Fibroblast of villous mesenchyme (primary cell): ENCODE data around the gene APAF1. TPM values are rescaled to one million over a fixed set of nuclear protein-coding genes. Genes with fewer than 3 reads are reported as not detected.
A peak's percentile ranks its signal among the peaks of the same experiment; 100 is the strongest.

Experiments
- DNase-seq: peaks from one replicate; pipeline ENCODE4 v3.0.0-alpha.2; 2010; ENCODE audit warnings: low read depth
- H3K4me3 ChIP-seq: 2 replicates; pipeline ENCODE4 v1.5.1; 2011; ENCODE audit warnings: low read depth, mild to moderate bottlenecking, low read length
- CTCF ChIP-seq: IDR thresholded peaks from 2 replicates; pipeline ENCODE4 v1.5.1; 2012; ENCODE audit warnings: low read depth, mild to moderate bottlenecking, low read length; ENCODE audit not compliant: insufficient read depth
- total RNA-seq: library from RNA; depleted of rRNA; stranded (reverse); fragments of >200 nt; gene quantifications from 2 replicates; pipeline ENCODE4 v1.2.3, GENCODE V29; 2012

Gene APAF1
- total RNA-seq, 1 donor = 40.2 TPM

DNA sequence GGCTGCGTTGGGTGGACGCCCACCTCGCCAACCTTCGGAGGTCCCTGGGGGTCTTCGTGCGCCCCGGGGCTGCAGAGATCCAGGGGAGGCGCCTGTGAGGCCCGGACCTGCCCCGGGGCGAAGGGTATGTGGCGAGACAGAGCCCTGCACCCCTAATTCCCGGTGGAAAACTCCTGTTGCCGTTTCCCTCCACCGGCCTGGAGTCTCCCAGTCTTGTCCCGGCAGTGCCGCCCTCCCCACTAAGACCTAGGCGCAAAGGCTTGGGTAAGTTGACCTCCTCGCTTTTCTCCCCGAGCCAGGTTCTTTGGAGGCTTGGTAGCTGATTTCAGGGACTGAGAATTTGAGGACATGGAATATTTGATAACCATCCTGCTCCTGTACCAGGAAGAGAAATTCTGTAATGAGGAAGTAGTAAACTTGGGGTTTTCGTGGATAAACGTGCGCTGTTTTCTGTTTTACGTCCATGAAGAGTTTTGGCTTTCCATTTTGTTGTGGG is 530 bp downstream of the APAF1 start:
- H3K4me3 ChIP-seq = peak overlapping the region; percentile 90
- peak; percentile 28 for DNase-seq
- no peak for TF ChIP-seq CTCF

DNA sequence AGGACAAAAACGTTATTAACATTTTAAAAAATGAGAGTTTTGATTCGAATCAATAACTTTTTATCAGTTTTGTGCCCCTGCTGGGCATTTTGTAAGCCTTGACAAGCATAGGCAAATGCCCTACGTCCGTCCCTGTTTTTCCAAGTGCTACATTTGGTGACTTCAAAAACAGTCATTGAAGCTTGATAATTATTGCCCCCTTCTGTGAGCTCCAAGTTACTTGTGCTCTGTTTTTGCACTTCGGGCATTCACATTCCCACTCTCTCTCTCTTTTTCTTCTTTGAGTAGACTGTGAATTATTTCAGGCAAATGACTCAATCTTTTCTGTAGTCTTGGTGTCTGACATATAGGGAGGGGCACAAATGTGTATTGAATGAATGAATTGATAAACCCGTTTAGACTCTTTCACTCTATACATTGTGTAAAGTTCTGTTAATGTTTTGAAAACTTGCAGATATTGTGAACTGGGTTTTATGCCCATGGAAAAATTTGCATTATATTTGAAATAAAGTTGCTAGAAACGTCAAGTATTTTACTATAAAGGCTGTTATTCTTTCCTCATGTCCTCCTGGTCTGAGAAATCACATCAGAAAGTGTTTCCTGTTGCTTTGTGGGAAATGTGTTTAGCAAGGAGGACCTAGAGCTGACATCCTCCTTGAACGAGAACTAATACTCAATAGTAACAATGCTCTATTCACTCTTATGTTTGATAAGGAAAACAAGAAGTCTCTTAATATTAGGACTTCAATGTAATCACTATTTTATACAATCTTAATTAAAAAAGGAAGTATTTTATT is 1.4 kb downstream of the APAF1 start:
- TF ChIP-seq CTCF = no peak
- H3K4me3 ChIP-seq = peak overlapping the region; percentile 90
- peak; percentile 20 for DNase-seq

- DNase-seq = no peak
- TF ChIP-seq CTCF = no peak
- no peak overlapping the region for H3K4me3 ChIP-seq
These were observed 6.2 kb downstream of the APAF1 start for GRCh38 chr12:98651328-98651727.

DNA sequence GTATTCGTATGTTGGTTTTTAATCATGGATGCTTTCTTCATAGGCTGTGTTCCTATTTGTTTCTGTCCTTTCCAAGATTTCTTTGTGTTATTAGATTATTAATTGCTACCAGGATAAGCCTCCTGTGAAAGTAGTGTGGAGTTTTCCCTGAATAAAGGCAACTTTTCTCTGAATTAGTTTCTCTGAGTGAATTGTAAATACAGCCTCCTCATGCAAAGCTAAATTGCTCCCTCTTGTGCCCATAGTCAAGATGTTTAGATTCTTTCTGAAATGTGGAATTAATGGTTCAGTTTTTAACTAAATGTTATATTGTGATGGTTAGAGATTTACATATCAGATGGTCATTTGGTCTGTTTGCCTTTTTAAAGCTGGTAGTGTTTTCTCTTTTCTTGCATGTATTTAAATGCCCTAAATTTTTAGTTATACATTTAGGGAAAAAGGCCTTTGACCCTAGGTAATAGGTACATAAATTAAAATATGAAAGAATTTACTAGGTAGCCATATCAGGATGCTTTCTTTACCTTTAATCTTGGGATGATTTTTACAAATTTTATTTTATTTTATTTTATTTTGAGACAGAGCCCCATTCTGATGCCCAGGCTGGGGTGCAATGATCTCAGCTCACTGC is 8.9 kb downstream of the APAF1 start:
- peak; percentile 77 for DNase-seq
- peak; percentile 66 for TF ChIP-seq CTCF
- H3K4me3 ChIP-seq = no peak overlapping the region

DNA sequence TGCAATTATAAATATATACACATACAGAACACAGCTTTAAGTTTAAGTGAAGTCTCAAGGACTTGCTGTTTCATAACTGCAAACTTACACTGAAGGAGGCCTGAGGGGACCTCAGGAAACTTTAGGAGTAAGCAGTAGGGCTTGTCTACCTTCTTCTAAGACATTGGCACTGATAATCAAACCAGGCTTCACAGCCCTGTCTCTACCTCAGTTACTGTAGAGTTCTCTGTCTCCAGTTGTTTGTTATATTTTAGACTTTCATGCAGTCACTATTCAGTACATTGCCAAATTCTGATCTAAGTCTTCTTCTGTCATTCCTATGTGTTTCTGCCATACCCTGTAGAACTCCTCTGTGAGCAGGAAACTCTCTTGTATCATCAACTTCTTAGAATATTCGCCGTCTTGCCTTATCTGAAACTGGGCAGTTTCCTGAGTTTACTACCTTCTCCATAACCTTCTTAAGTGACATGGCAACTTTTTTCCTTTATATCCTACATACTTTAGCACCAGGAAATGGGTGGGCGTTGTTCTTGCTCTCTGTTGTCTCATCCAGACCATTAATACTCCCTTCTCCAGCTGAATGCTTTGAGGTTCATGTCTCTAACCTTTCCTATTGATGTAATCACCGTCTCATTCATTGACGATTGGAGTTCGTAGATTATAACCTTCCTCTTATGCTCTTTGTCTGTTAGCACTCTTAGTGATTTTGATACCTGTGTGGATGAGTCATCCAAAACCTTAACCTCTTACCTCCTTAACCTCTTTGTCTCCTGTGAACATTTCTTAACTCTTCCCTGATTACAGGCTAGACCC is 11.4 kb downstream of the APAF1 start:
- no peak for DNase-seq
- TF ChIP-seq CTCF = no peak
- H3K4me3 ChIP-seq = no peak overlapping the region

GRCh38 chr12:98660521-98660920 is 15.4 kb downstream of the APAF1 start:
- DNase-seq = no peak
- TF ChIP-seq CTCF = no peak
- H3K4me3 ChIP-seq = no peak overlapping the region
